C4-2B (cell line): Measurements from ENCODE around the gene ICA1L.
"Not testable (repeated sequence)": the region's sequence is repeated elsewhere in the genome, so short reads cannot be mapped to it uniquely, and the experiment has no call there.

ENCODE experiments used
- H3K27ac ChIP-seq: fragments of 450-650 bp; 2 replicates; pipeline ENCODE4 v1.5.1; 2017
- CTCF ChIP-seq: fragments of 450-650 bp; conservative IDR thresholded peaks from 2 replicates; pipeline ENCODE4 v1.5.1; 2017; ENCODE audit warnings: mild to moderate bottlenecking
- ZFX ChIP-seq: fragments of 450-650 bp; IDR thresholded peaks from 2 replicates; pipeline ENCODE4 v1.6.1; 2017

ICA1L gene

DNA sequence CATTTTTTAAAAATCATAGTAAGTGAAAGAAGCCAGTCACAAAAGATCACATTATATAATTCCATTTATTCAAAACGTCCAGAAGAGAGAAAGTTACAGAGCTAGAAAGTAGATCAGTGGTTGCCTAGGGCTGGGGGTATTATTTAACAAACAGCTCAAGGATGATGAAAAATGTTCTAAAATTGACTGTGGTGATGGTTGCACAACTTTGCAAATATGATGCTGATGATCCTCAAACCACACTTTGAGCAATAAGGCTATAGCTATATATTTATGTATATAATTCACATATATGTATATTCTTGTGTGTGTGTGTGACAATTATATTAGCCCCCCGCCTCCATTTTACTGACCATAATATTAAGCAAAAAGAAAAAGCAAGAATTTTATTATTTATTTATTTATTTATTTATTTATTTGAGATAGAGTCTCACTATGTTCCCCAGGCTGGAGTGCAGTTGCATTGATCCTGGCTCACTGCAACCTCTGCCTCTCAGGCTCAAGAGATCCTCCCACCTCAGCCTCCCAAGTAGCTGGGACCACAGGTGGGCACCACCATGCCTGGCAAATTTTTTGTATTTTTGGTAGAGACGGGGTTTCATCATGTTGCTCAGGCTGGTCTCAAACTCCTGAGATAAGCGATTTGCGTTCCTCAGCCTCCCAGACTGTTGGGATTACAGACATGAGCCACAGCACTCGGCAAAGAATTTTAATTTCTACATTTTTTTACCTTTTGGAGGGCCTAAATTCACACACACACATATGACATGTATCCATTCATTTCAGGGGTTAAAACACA, 38.0 kb upstream of the ICA1L start:
- TF ChIP-seq CTCF (no peak), ZFX (no peak)
- H3K27ac ChIP-seq, result no peak overlapping the region

DNA sequence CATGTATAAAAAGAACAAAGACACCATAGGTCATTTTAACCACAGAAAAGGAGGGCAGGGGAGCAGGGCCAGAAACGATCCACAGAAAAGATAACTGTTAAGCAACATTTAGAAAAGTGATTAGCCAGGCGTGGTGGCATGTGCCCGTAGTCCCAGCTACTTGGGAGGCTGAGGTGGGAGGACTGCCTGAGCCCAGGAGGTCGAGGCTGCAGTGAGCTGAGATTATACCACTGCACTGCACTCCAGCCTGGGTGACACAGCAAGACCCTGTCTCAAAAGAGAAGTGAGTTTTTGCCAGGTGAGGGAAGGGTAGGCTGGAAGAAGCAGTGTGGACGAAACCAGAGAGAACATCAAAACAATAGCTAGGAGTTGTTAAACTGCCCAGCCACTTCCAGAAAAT, 36.6 kb upstream of the ICA1L start:
- no peak for TF ChIP-seq ZFX
- no peak for TF ChIP-seq CTCF
- H3K27ac ChIP-seq, result no peak overlapping the region

- H3K27ac ChIP-seq, result not testable (repeated sequence)
Observed at GRCh38 chr2:202905507-202905906, 33.9 kb upstream of the ICA1L start.

- TF ChIP-seq CTCF (no peak), ZFX (no peak)
- no peak overlapping the region for H3K27ac ChIP-seq
Observed at GRCh38 chr2:202885190-202885589, 13.6 kb upstream of the ICA1L start.

- no peak overlapping the region for H3K27ac ChIP-seq
- TF ChIP-seq CTCF (no peak), ZFX (no peak)
Observed at GRCh38 chr2:202883987-202884675, 12.6 kb upstream of the ICA1L start.

DNA sequence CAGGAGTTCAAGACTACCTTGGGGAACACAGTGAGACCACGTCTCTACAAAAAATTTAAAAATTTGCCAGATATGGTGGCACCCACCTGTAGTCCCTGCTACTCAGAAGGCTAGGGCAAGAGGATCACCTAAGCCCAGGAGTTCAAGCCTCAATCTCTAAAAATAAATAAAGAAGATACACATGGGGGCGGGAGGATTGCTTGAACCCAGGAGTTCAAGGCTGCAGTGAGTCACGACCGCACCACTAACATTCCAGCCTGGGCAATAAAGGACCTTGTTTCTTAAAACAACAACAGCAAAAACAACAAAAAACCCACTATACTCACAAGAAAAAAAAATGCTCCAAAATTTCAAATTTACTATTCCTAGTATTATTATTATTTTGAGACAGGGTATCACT, 10.0 kb upstream of the ICA1L start:
- no peak overlapping the region for H3K27ac ChIP-seq
- TF ChIP-seq ZFX (no peak), CTCF (no peak)

DNA sequence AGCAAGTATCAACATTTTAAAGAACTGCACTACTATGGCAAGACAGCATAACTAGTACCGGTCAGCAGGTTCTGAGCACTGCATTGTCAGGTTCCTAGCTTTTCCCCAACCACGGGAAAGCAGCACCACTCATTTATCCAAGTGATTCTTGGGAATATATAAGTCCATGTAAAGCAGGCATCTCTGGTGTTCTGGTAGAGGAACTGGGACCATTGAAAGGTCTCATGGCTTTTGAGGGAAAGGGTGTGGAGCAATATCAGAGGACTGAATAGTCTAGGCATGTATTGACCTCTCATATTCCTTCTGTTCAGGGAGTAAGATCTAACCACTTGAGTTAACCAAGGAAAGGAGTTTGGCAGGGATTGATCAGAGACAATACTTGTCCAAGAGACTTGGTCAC, 6.1 kb upstream of the ICA1L start:
- TF ChIP-seq ZFX, result no peak
- TF ChIP-seq CTCF, result no peak
- H3K27ac ChIP-seq, result no peak overlapping the region
